IMR-90 (cell line): ENCODE data around the gene RCE1. TPM values are rescaled to one million over a fixed set of nuclear protein-coding genes. Genes with fewer than 3 reads are reported as not detected.

Source experiments
- ATAC-seq: fragments of 200-7000 bp; cut with Tn5 transposase; 2 replicates; pipeline ENCODE4 v1.9.1; 2020; ENCODE audit warnings: low read depth, mild to moderate bottlenecking, moderate library complexity
- BruUV-seq: library from RNA; stranded (reverse); fragments of 400-500 nt; replicated peaks from 2 replicates; lab custom pipeline; 2021; lab: Mats Ljungman, UMichigan
- CTCF ChIA-PET: fragments of 300-600 bp; formaldehyde crosslinking; extraction: SDS; loops from one replicate; lab custom pipeline; 2021; ENCODE audit warnings: antibody characterized with exemption; lab: Yijun Ruan, JAX
- POLR2A ChIA-PET: fragments of 300-600 bp; sonication (Branson Sonifier 250); formaldehyde crosslinking; loops from one replicate; lab custom pipeline; 2022; ENCODE audit warnings: antibody characterized with exemption; ENCODE audit not compliant: unreplicated experiment; lab: Charles Lee
- DNase-seq: peaks from one replicate; pipeline ENCODE4 v3.0.0; 2013
- H2AFZ ChIP-seq: replicated peaks from 2 replicates; pipeline ENCODE3; 2013; ENCODE audit warnings: low read length, mild to moderate bottlenecking; ENCODE audit not compliant: poor library complexity
- H2AK5ac ChIP-seq: 2 replicates; pipeline ENCODE4 v1.6.1; 2013; ENCODE audit warnings: low read depth, low read length, inconsistent platforms
- H2AK9ac ChIP-seq: replicated peaks from 2 replicates; pipeline ENCODE3; 2013; ENCODE audit warnings: mild to moderate bottlenecking, low read depth, low read length, moderate library complexity; ENCODE audit not compliant: poor library complexity
- H2BK120ac ChIP-seq: 2 replicates; pipeline ENCODE4 v1.6.1; 2013; ENCODE audit warnings: low read depth, low read length, inconsistent platforms
- H2BK15ac ChIP-seq: 3 replicates; pipeline ENCODE4 v1.6.1; 2013; ENCODE audit warnings: low read depth, low read length, inconsistent platforms
- H2BK20ac ChIP-seq: 2 replicates; pipeline ENCODE4 v1.6.1; 2013; ENCODE audit warnings: low read depth, mild to moderate bottlenecking, inconsistent platforms, low read length, moderate library complexity
- H2BK5ac ChIP-seq: 2 replicates; pipeline ENCODE4 v1.6.1; 2013; ENCODE audit warnings: mild to moderate bottlenecking, low read depth, low read length, inconsistent platforms; ENCODE audit not compliant: poor library complexity, severe bottlenecking
- H3K14ac ChIP-seq: replicated peaks from 2 replicates; pipeline ENCODE4 v1.6.1; 2013; ENCODE audit warnings: low read depth, low read length, inconsistent platforms
- H3K18ac ChIP-seq: 2 replicates; pipeline ENCODE4 v1.6.1; 2013; ENCODE audit warnings: low read depth, low read length, control low read depth
- H3K23ac ChIP-seq: 2 replicates; pipeline ENCODE4 v1.6.1; 2013; ENCODE audit warnings: low read depth, low read length, inconsistent platforms
- H3K27ac ChIP-seq: 2 replicates; pipeline ENCODE4 v1.5.1; 2013; ENCODE audit warnings: mild to moderate bottlenecking, control low read depth, low read length; ENCODE audit not compliant: insufficient read depth
- H3K27me3 ChIP-seq: 2 replicates; pipeline ENCODE4 v1.6.1; 2013; ENCODE audit warnings: low read length; ENCODE audit not compliant: control insufficient read depth, insufficient read depth
- H3K36me3 ChIP-seq: 2 replicates; pipeline ENCODE4 v1.6.1; 2013; ENCODE audit warnings: low read length, mixed read lengths; ENCODE audit not compliant: control insufficient read depth, insufficient read depth
- H3K4ac ChIP-seq: 2 replicates; pipeline ENCODE4 v1.6.1; 2013; ENCODE audit warnings: low read depth, low read length, inconsistent platforms
- H3K4me1 ChIP-seq: 2 replicates; pipeline ENCODE4 v1.6.1; 2013; ENCODE audit warnings: low read length, mixed read lengths; ENCODE audit not compliant: control insufficient read depth, insufficient read depth
- H3K4me2 ChIP-seq: 2 replicates; pipeline ENCODE4 v1.6.1; 2013; ENCODE audit warnings: low read depth, mild to moderate bottlenecking, control low read depth, low read length, moderate library complexity
- H3K4me3 ChIP-seq: 2 replicates; pipeline ENCODE4 v1.5.1; 2013; ENCODE audit warnings: low read depth, mild to moderate bottlenecking, control low read depth, low read length, moderate library complexity; ENCODE audit not compliant: insufficient read depth
- H3K56ac ChIP-seq: 2 replicates; pipeline ENCODE4 v1.6.1; 2013; ENCODE audit warnings: low read length, inconsistent platforms; ENCODE audit not compliant: insufficient read depth; ENCODE audit errors: extremely low read depth
- H3K79me1 ChIP-seq, 2 experiments: 2 replicates each; pipeline ENCODE4 v1.6.1; 2013; ENCODE audit warnings: low read length in 2 of 2, inconsistent platforms in 1 of 2, low read depth in 1 of 2
- H3K9ac ChIP-seq: 2 replicates; pipeline ENCODE4 v1.6.1; 2013; ENCODE audit warnings: low read depth, low read length, control low read depth
- H3K9me1 ChIP-seq: 2 replicates; pipeline ENCODE4 v1.6.1; 2013; ENCODE audit warnings: low read length, inconsistent platforms; ENCODE audit not compliant: insufficient read depth
- H3K9me3 ChIP-seq: 2 replicates; pipeline ENCODE4 v1.6.1; 2013; ENCODE audit warnings: low read length; ENCODE audit not compliant: control insufficient read depth, insufficient read depth
- H4K20me1 ChIP-seq: 2 replicates; pipeline ENCODE4 v1.6.1; 2013; ENCODE audit warnings: low read length, inconsistent platforms; ENCODE audit not compliant: insufficient read depth
- H4K5ac ChIP-seq: 2 replicates; pipeline ENCODE4 v1.6.1; 2013; ENCODE audit warnings: mild to moderate bottlenecking, low read depth, low read length, control low read depth
- H4K8ac ChIP-seq, 2 experiments: 2 replicates each; pipeline ENCODE4 v1.6.1; 2013; ENCODE audit warnings: low read depth in 2 of 2, low read length in 2 of 2, control low read depth in 1 of 2, inconsistent platforms in 1 of 2
- H4K91ac ChIP-seq: 2 replicates; pipeline ENCODE4 v1.6.1; 2013; ENCODE audit warnings: low read depth, low read length, inconsistent platforms; ENCODE audit not compliant: insufficient read depth
- CHD1 ChIP-seq: IDR thresholded peaks from 2 replicates; pipeline ENCODE4 v1.6.1; 2012; ENCODE audit warnings: low read depth, low read length, improper control_type of control experiment
- MAFK ChIP-seq: IDR thresholded peaks from 2 replicates; pipeline ENCODE4 v1.6.1; 2012; ENCODE audit warnings: low read depth, low read length, improper control_type of control experiment
- MXI1 ChIP-seq: IDR thresholded peaks from 2 replicates; pipeline ENCODE4 v1.6.1; 2012; ENCODE audit warnings: low read depth, mild to moderate bottlenecking, low read length, moderate library complexity, borderline replicate concordance
- RAD21 ChIP-seq: IDR thresholded peaks from 2 replicates; pipeline ENCODE4 v1.6.1; 2012; ENCODE audit warnings: low read length, improper control_type of control experiment
- WGBS, 2 experiments: methylation state at CpG; one replicate each; pipeline versions ENCODE4 v1.1.5 to v1.1.7; 2013; ENCODE audit warnings: missing lambda C conversion rate in 2 of 2; ENCODE audit not compliant: insufficient read length in 1 of 2; ENCODE audit errors: extremely low coverage in 2 of 2; 5-methylcytosine and 5-hydroxymethylcytosine counted together
- dilution Hi-C: fragments of 300-500 bp; cut with HindIII; formaldehyde crosslinking; loops from one replicate; pipeline ENCODE4 v1.14.3; 2018; ENCODE audit warnings: low sequenced_read_pairs; ENCODE audit not compliant: unreplicated experiment
- in situ Hi-C: fragments of 300-500 bp; cut with MboI; formaldehyde crosslinking; loops from 3 replicates; pipeline ENCODE4 v1.14.3; 2019; ENCODE audit warnings: low sequenced_read_pairs, inconsistent platforms, mixed read lengths
- intact Hi-C: fragments of 100-400 bp; cut with micrococcal nuclease; formaldehyde crosslinking; loops from 2 replicates; pipeline ENCODE4 v1.10.0; 2022
- polyA plus RNA-seq, 3 experiments: library from polyadenylated mRNA; depleted of rRNA; stranded (reverse); fragments of >200 nt; gene quantifications; 2 replicates each; pipeline ENCODE4 v1.2.3, GENCODE V29; 2012; ENCODE audit warnings: low replicate concordance in 1 of 3
- total RNA-seq: library from RNA; depleted of rRNA; stranded (reverse); fragments of >200 nt; gene quantifications from 2 replicates; pipeline ENCODE4 v1.2.3, GENCODE V29; 2012

Gene RCE1
- total and polyA plus RNA-seq, 2 of the 4 experiments (the other 2 are of a cell fraction): 6.6 to 19.4 TPM

GRCh38 chr11:66843776-66844495 is 695 bp downstream of the RCE1 start (continued):
- TF ChIP-seq MXI1 (no peak), RAD21 (no peak)

GRCh38 chr11:66844496-66845142 is 1.4 kb downstream of the RCE1 start:
- no peak for ATAC-seq

More at GRCh38 chr11:66844496-66845142, 1.4 kb downstream of the RCE1 start:
- H3K4me2 ChIP-seq: peak overlapping the region; percentile 88
- H2BK20ac ChIP-seq: no peak overlapping the region
- in situ Hi-C loops (no loop called here), intact Hi-C loops (loop anchor here (5.0 kb wide), 2 partner anchors 128 to 188 kb away; no protein-coding TSS in a partner anchor), dilution Hi-C loops (no loop called here)
- H2AK9ac ChIP-seq: no peak overlapping the region
- H3K9me3 ChIP-seq: no peaks in the 10 kb centered on the region
- H3K23ac ChIP-seq: peak overlapping the region; percentile 35; the same call in 1 of the 2 replicates
- no peak overlapping the region for H2AK5ac ChIP-seq
- H3K4ac ChIP-seq: no peak overlapping the region
- TF ChIP-seq MAFK: no peak
- no peak for TF ChIP-seq CHD1
- H4K91ac ChIP-seq: no peak overlapping the region
- H2BK5ac ChIP-seq: no peak overlapping the region
- peak overlapping the region; percentile 91 for H3K9ac ChIP-seq
- no peak for DNase-seq
- WGBS, 2 experiments: 95% methylated on average over 4 of the region's 12 CpGs; no CpG with 5 or more reads in 1 of the 2 experiments
- H3K27ac ChIP-seq: peak overlapping the region; percentile 83; the same call in 1 of the 2 replicates
- POLR2A ChIA-PET: no interaction called here
- H3K56ac ChIP-seq: no peak overlapping the region
- CTCF ChIA-PET: interaction anchor here (0.7 kb wide), 1 partner anchor 132 kb away, joined by 3 read pairs; no protein-coding TSS in a partner anchor
- peak overlapping the region; percentile 81; the same call in 1 of the 2 replicates for H3K4me3 ChIP-seq
- no peak overlapping the region for H2BK15ac ChIP-seq
- H3K79me1 ChIP-seq: peaks cover 32 to 60% of the 10 kb centered on the region in 2 experiments
- H4K20me1 ChIP-seq: peaks cover 17% of the 10 kb centered on the region; the same call in 1 of the 2 replicates
- H4K8ac ChIP-seq: no peak overlapping the region
- H3K27me3 ChIP-seq: no peaks in the 10 kb centered on the region
- H3K14ac ChIP-seq: no peak overlapping the region
- no peak overlapping the region for H3K18ac ChIP-seq
- no peaks in the 10 kb centered on the region; the same call in 1 of the 2 replicates for H3K9me1 ChIP-seq
- H4K5ac ChIP-seq: no peak overlapping the region
- BruUV-seq: no TSS peak
- H3K4me1 ChIP-seq: peaks cover 6% of the 10 kb centered on the region
- H2AFZ ChIP-seq: no peak overlapping the region
- H3K36me3 ChIP-seq: peaks cover 43% of the 10 kb centered on the region
- H2BK120ac ChIP-seq: no peak overlapping the region
